Transverse colon (tissue), 4 donors: ENCODE data around the gene DEPP1. TPM values are rescaled to one million over a fixed set of nuclear protein-coding genes. Genes with fewer than 3 reads are reported as not detected.

Experiments used
- DNase-seq: peaks from one replicate; pipeline ENCODE4 v3.0.0-alpha.2; 2019
- H3K27ac ChIP-seq, 4 donors: fragments of 200-600 bp; sonication (generic); 2 replicates each; pipeline ENCODE4 v1.5.1; 2016 to 2018; ENCODE audit warnings: inconsistent platforms in 4 of 4
- H3K27me3 ChIP-seq: fragments of 200-600 bp; sonication (generic); 2 replicates; pipeline ENCODE4 v1.5.1; 2017; ENCODE audit warnings: inconsistent platforms
- H3K36me3 ChIP-seq, 4 donors: fragments of 200-600 bp; sonication (generic); 2 replicates each; pipeline ENCODE4 v1.5.1; 2017 to 2019; ENCODE audit warnings: inconsistent platforms in 4 of 4
- H3K4me1 ChIP-seq, 4 donors: fragments of 200-600 bp; sonication (generic); 2 replicates each; pipeline ENCODE4 v1.5.1; 2017 to 2020; ENCODE audit warnings: inconsistent platforms in 4 of 4
- H3K4me3 ChIP-seq, 4 donors: fragments of 200-600 bp; sonication (generic); 1 replicate in 1 of 4; 2 replicates in 3 of 4; pipeline versions ENCODE4 v1.5.1 to v1.6.1; 2017 to 2019; ENCODE audit warnings: inconsistent platforms in 4 of 4
- H3K9me3 ChIP-seq, 2 donors: fragments of 200-600 bp; sonication (generic); 2 replicates each; pipeline ENCODE4 v1.5.1; 2017 to 2019; ENCODE audit warnings: inconsistent platforms in 2 of 2
- CTCF ChIP-seq, 5 experiments: fragments of 200-600 bp in 3 of 5; fragments of 450-650 bp in 2 of 5; sonication (generic) in 3 of 5; IDR thresholded peaks; 1 replicate in 2 of 5; 2 replicates in 3 of 5; pipeline ENCODE4 v1.5.1; 2016 to 2017; ENCODE audit warnings: antibody characterized with exemption in 5 of 5, inconsistent platforms in 3 of 5, mild to moderate bottlenecking in 2 of 5, moderate library complexity in 1 of 5
- EP300 ChIP-seq: sonication (generic); formaldehyde crosslinking; IDR thresholded peaks from one replicate; pipeline ENCODE4 v1.6.1; 2017; ENCODE audit warnings: antibody characterized with exemption, low read depth
- POLR2A ChIP-seq: fragments of 450-650 bp; IDR thresholded peaks from one replicate; pipeline ENCODE4 v1.6.1; 2016; ENCODE audit warnings: antibody characterized with exemption, mild to moderate bottlenecking, moderate library complexity
- POLR2AphosphoS5 ChIP-seq, 3 donors: sonication (generic); formaldehyde crosslinking; IDR thresholded peaks; one replicate each; pipeline ENCODE4 v1.6.1; 2016; ENCODE audit warnings: antibody characterized with exemption in 3 of 3
- WGBS, 2 donors: methylation state at CpG; one replicate each; pipeline ENCODE4 v1.1.5; 2018; ENCODE audit warnings: low coverage in 1 of 2; 5-methylcytosine and 5-hydroxymethylcytosine counted together
- in situ Hi-C, 4 donors: fragments of 200-750 bp; cut with MboI; loops; one replicate each; pipeline versions ENCODE4 v1.15.0 to v1.15.1; 2017; ENCODE audit warnings: low sequenced_read_pairs in 3 of 4, low pct_ligation_motif_present in 1 of 4, low pct_unique_long_range_greater_than_20kb in 1 of 4
- intact Hi-C: fragments of 100-400 bp; cut with DNase I; formaldehyde crosslinking; loops from one replicate; pipeline ENCODE4 v1.15.1; 2023; ENCODE audit warnings: low total_unique reads
- total RNA-seq, 4 donors: library from RNA; depleted of rRNA; stranded (reverse); fragments of >200 nt; gene quantifications; one replicate each; pipeline ENCODE4 v1.1.0, GENCODE V29; 2016

DEPP1 gene
- total RNA-seq, 4 donors from 2014 or later, result 14.6 to 109 (median 76.6) TPM

- no peak overlapping the region for H3K4me3 ChIP-seq
- no peaks in the 10 kb centered on the region for H3K36me3 ChIP-seq
- in situ Hi-C loops, result no loop called here
- peaks cover 13 to 68% (median 33%) of the 10 kb centered on the region in 4 donors for H3K4me1 ChIP-seq
- 42 to 56% methylated on average over 5 to 15 of the region's 15 CpGs for WGBS, 2 donors
- DNase-seq, result no peak
- peak in 2 of 3 donors; percentile 48 to 58 for TF ChIP-seq POLR2AphosphoS5 (IDR thresholded peaks at IDR 0.05)
- TF ChIP-seq CTCF (IDR thresholded peaks at IDR 0.05), result no peak
- intact Hi-C loops, result loop anchor here (2.0 kb wide), 1 partner anchor 33 kb away; no protein-coding TSS in a partner anchor
- H3K27ac ChIP-seq, result peak overlapping the region; percentile 64 to 96 (median 81)
- no peaks in the 10 kb centered on the region for H3K9me3 ChIP-seq
- no peaks in the 10 kb centered on the region for H3K27me3 ChIP-seq
Observed at GRCh38 chr10:44963772-44964633, 14.6 kb downstream of the DEPP1 start.

- H3K9me3 ChIP-seq, result no peaks in the 10 kb centered on the region
- no peaks in the 10 kb centered on the region for H3K36me3 ChIP-seq
- H3K4me3 ChIP-seq, result no peak overlapping the region
- peak; percentile 55 for DNase-seq
- H3K27ac ChIP-seq, result peak overlapping the region; percentile 64 to 96 (median 81)
- intact Hi-C loops (loop anchor here (2.0 kb wide), 1 partner anchor 34 kb away; no protein-coding TSS in a partner anchor), in situ Hi-C loops (no loop called here)
- TF ChIP-seq POLR2A (no peak), CTCF (IDR thresholded peaks at IDR 0.05) (peak in 4 of 5 experiments; percentile 18 to 40 (median 32)), EP300 (no peak), POLR2AphosphoS5 (IDR thresholded peaks at IDR 0.05) (peak in 1 of 3 donors; percentile 27)
- no peaks in the 10 kb centered on the region for H3K27me3 ChIP-seq
- 36 to 68% methylated on average over 8 to 19 of the region's 19 CpGs for WGBS, 2 donors
- H3K4me1 ChIP-seq, result peaks cover 10 to 70% (median 42%) of the 10 kb centered on the region in 4 donors
Observed at GRCh38 chr10:44962870-44963738, 15.5 kb downstream of the DEPP1 start.

GRCh38 chr10:44961931-44962750 lies 16.5 kb downstream of the DEPP1 start:
- no peaks in the 10 kb centered on the region for H3K9me3 ChIP-seq
- peaks cover 9 to 72% (median 39%) of the 10 kb centered on the region in 4 donors for H3K4me1 ChIP-seq
- TF ChIP-seq POLR2A (no peak), EP300 (no peak), POLR2AphosphoS5 (IDR thresholded peaks at IDR 0.05) (no peak), CTCF (IDR thresholded peaks at IDR 0.05) (no peak)
- H3K36me3 ChIP-seq, result no peaks in the 10 kb centered on the region
- H3K4me3 ChIP-seq, result peak overlapping the region in 1 of 4 donors; percentile 80
- DNase-seq, result no peak
- peak overlapping the region; percentile 89 to 96 (median 92) for H3K27ac ChIP-seq
- in situ Hi-C loops (no loop called here), intact Hi-C loops (loop anchor here (2.0 kb wide), 1 partner anchor 35 kb away; no protein-coding TSS in a partner anchor)
- no peaks in the 10 kb centered on the region for H3K27me3 ChIP-seq
- WGBS, 2 donors, result 88 to 100% methylated on average over 1 to 11 of the region's 11 CpGs
